GM10248 (cell line): ENCODE results near the gene CLIP4.

Source experiments
- CTCF ChIA-PET: fragments of 300-600 bp; sonication (Branson Sonifier 250); formaldehyde crosslinking; extraction: SDS; loops from one replicate; lab custom pipeline; 2021; ENCODE audit warnings: antibody characterized with exemption; lab: Yijun Ruan, JAX
- POLR2A ChIA-PET: fragments of 350-650 bp; sonication (Branson Sonifier 250); formaldehyde crosslinking; extraction: SDS; loops from one replicate; lab custom pipeline; 2020; ENCODE audit warnings: antibody characterized with exemption; lab: Yijun Ruan, JAX
- DNase-seq: peaks from one replicate; pipeline ENCODE4 v3.0.0; 2012; ENCODE audit errors: extremely low spot score
- CTCF ChIP-seq: IDR thresholded peaks from 2 replicates; pipeline ENCODE4 v1.5.1; 2012; ENCODE audit warnings: mild to moderate bottlenecking, low read depth; ENCODE audit errors: extremely low read depth, missing control alignments, control extremely low read depth

The CLIP4 gene

GRCh38 chr2:29071032-29071975 is 43.9 kb upstream of the CLIP4 start:
- DNase-seq: no peak

GRCh38 chr2:29072251-29072650 is 43.0 kb upstream of the CLIP4 start:
- POLR2A ChIA-PET: no interaction called here
- no peak for TF ChIP-seq CTCF
- CTCF ChIA-PET: no interaction called here
- no peak for DNase-seq

More at GRCh38 chr2:29071032-29071975, 43.9 kb upstream of the CLIP4 start:
- ChIA-PET POLR2A (no interaction called here), CTCF (interaction anchor here (1.4 kb wide), 1 partner anchor 12 kb away, joined by 4 read pairs; no protein-coding TSS in a partner anchor)
- TF ChIP-seq CTCF: no peak

- POLR2A ChIA-PET: no interaction called here
- CTCF ChIA-PET: interaction anchor here (1.3 kb wide), 2 partner anchors 15 to 44 kb away, joined by 4 to 5 read pairs; no protein-coding TSS in a partner anchor
- DNase-seq: no peak
- TF ChIP-seq CTCF: no peak
Measured at GRCh38 chr2:29072971-29073725, 42.1 kb upstream of the CLIP4 start.

GRCh38 chr2:29073933-29074332 is 41.3 kb upstream of the CLIP4 start:
- POLR2A ChIA-PET: no interaction called here
- CTCF ChIA-PET: interaction anchor here (1.3 kb wide), 2 partner anchors 16 to 43 kb away, joined by 4 to 5 read pairs; no protein-coding TSS in a partner anchor
- no peak for TF ChIP-seq CTCF
- no peak for DNase-seq

- ChIA-PET POLR2A (no interaction called here), CTCF (interaction anchor here (0.9 to 1.3 kb wide), 4 partner anchors 9 to 43 kb away, joined by 3 to 5 read pairs (median 4); no protein-coding TSS in a partner anchor)
- DNase-seq: no peak
- TF ChIP-seq CTCF: no peak
Measured at GRCh38 chr2:29074411-29074810, 40.8 kb upstream of the CLIP4 start, which contains the start of gene PCARE. Gene PCARE (minus strand): TSS chr2:29074523. CDS start chr2:29074261, 262 bp downstream.
